Measurements from ENCODE around the gene SPAST. TPM values are rescaled to one million over a fixed set of nuclear protein-coding genes. Genes with fewer than 3 reads are reported as not detected.
"Not testable (repeated sequence)": the region's sequence is repeated elsewhere in the genome, so short reads cannot be mapped to it uniquely, and the experiment has no call there.

SPAST gene
- total RNA-seq, 1 donor from 2014 or later = 15.1 TPM

DNA sequence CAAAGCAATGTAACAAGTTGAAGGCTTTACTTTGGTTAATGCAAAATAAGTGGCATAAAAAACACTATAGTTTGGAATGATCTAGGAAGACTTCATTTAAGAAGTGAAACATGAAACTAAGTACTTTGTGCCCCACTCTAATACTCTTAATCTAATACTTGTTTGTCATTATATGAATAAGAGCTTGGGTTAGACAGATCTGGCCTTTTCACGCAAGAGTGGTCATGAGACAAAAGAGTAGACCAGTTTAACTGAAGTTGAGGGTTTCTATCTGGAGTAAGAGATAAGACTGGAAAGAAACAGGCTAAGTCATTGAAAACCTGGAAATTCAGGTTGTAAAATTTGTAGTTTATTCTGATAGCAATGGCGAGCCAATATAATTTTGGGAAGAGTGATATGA is 105.2 kb downstream of the SPAST start:
- Histone ChIP-seq H3K9me3 (no peaks in the 10 kb centered on the region), H3K36me3 (peaks cover 29% of the 10 kb centered on the region), H3K27ac (no peak overlapping the region), H3K4me3 (no peak overlapping the region), H3K4me1 (peaks cover 14% of the 10 kb centered on the region), H3K27me3 (no peaks in the 10 kb centered on the region)
- TF ChIP-seq, protein P1, sequence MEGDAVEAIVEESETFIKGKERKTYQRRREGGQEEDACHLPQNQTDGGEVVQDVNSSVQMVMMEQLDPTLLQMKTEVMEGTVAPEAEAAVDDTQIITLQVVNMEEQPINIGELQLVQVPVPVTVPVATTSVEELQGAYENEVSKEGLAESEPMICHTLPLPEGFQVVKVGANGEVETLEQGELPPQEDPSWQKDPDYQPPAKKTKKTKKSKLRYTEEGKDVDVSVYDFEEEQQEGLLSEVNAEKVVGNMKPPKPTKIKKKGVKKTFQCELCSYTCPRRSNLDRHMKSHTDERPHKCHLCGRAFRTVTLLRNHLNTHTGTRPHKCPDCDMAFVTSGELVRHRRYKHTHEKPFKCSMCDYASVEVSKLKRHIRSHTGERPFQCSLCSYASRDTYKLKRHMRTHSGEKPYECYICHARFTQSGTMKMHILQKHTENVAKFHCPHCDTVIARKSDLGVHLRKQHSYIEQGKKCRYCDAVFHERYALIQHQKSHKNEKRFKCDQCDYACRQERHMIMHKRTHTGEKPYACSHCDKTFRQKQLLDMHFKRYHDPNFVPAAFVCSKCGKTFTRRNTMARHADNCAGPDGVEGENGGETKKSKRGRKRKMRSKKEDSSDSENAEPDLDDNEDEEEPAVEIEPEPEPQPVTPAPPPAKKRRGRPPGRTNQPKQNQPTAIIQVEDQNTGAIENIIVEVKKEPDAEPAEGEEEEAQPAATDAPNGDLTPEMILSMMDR (IDR thresholded peaks at IDR 0.05) = no peak
- DNase-seq = no peak
- intact Hi-C loops (cut with DNase I) = no loop called here
- ATAC-seq = no peak

DNA sequence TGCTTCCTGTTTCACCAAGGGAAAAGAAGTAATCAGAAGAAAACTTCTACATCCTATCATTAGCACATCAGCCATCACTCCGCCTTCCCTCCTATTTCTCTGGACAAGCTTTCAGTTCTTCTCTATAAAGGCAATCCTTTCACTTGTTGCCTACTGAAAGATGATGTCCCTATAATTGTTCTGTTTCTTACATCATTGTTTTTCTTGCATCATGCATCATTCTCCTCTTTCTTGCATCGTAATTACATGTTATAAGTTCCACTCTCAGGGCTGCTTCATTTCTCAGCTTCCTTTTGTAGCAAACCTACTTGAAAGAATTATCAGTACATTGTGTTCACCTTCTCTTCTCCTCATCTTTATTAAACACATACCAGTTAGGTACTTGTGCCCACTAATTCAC is 109.5 kb downstream of the SPAST start:
- no peaks in the 10 kb centered on the region for H3K27me3 ChIP-seq
- intact Hi-C loops (cut with DNase I) = no loop called here
- DNase-seq (no peak), ATAC-seq (no peak)
- H3K27ac ChIP-seq = no peak overlapping the region
- H3K36me3 ChIP-seq = peaks cover 56% of the 10 kb centered on the region
- H3K4me1 ChIP-seq = no peaks in the 10 kb centered on the region
- TF ChIP-seq, protein P1 (IDR thresholded peaks at IDR 0.05) = no peak
- no peaks in the 10 kb centered on the region for H3K9me3 ChIP-seq
- no peak overlapping the region for H3K4me3 ChIP-seq

DNA sequence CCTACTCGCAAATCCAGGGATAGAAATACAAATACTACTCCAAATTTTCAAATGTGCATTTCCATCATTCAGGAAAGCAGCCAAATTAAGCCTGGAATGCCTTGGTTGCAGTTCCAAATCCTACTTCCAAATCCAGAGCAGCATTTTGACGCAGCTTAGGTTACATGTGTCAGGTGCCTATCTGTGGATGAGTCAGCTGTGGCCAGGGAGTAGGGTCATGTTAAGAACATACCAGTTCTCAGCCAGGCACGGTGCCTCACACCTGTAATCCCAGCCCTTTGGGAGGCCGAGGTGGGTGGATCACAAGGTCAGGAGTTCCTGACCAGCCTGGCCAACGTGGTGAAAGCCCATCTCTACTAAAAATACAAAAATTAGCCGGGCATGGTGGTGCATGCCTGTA is 119.3 kb downstream of the SPAST start:
- ATAC-seq = no peak

DNA sequence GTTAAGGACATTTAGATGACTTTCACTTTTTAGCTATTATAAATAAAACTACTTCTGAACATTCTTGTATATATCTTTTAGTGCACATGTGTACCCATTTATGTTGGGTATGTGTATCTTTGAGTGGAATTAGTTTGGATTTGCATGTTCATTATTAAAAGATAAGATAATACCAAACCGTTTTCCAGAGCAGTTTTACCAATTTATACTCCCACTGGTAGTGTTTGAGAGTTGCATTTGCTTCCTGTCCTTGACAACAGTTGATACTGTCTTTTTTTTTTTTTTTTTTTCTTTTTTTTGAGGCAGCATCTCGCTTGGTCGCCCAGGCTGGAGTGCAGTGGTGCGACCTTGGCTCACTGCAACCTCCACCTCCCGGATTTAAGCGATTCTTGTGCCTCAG is 125.7 kb downstream of the SPAST start:
- Histone ChIP-seq H3K4me1 (no peaks in the 10 kb centered on the region), H3K27me3 (no peaks in the 10 kb centered on the region), H3K36me3 (peaks cover 67% of the 10 kb centered on the region), H3K9me3 (no peaks in the 10 kb centered on the region), H3K4me3 (no peak overlapping the region), H3K27ac (no peak overlapping the region)
- ATAC-seq (no peak), DNase-seq (no peak)
- intact Hi-C loops (cut with DNase I) = no loop called here
- TF ChIP-seq, protein P1 (IDR thresholded peaks at IDR 0.05) = no peak

More for the DNA sequence above, 119.3 kb downstream of the SPAST start:
- Histone ChIP-seq H3K4me1 (no peaks in the 10 kb centered on the region), H3K27ac (no peak overlapping the region), H3K27me3 (no peaks in the 10 kb centered on the region), H3K4me3 (no peak overlapping the region), H3K9me3 (no peaks in the 10 kb centered on the region), H3K36me3 (peaks cover 69% of the 10 kb centered on the region)
- intact Hi-C loops (cut with DNase I) = no loop called here
- DNase-seq = no peak
- TF ChIP-seq, protein P1 (IDR thresholded peaks at IDR 0.05) = no peak

DNA sequence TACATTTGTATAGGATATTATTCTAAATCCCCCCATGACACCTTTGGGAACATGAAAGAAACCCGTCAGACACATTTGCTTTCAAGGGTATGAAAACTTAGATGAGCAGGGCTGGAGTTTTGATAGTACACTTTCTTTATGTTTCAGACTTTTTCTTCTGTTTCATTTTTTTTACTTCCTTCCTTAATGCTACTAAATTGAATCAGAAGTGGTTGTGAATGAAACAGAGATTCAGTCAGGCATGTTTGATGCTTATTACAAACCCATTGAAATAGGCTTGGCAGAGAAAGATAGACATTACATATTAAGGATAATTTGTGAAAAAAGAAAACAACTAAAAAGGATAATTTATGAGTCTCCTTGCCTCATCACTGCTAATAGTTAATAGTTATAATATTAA is 129.1 kb downstream of the SPAST start:
- DNase-seq (no peak), ATAC-seq (no peak)
- Histone ChIP-seq H3K27me3 (no peaks in the 10 kb centered on the region), H3K9me3 (no peaks in the 10 kb centered on the region), H3K4me3 (no peak overlapping the region), H3K36me3 (peaks cover 54% of the 10 kb centered on the region), H3K4me1 (no peaks in the 10 kb centered on the region), H3K27ac (no peak overlapping the region)
- intact Hi-C loops (cut with DNase I) = no loop called here
- TF ChIP-seq, protein P1 (IDR thresholded peaks at IDR 0.05) = no peak

DNA sequence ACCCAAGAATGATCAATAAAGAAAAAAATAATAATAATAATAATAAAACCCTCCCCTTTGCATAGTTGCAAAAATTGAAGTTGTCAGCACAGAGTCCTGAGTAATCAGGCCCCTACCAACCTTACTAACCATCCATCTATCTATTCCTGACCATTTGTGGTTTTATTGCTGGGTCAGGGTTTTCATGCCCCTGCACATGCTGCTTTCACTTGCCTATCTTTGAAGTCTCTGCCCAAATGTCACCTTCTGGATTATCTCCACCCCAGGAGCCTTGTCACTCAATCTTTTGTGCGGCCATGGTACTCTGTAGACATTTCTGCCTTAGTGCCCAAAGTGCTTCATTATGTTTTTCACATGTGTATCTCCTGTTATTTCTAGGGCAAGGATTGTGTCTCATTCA is 137.5 kb downstream of the SPAST start:
- intact Hi-C loops (cut with DNase I) = no loop called here
- no peaks in the 10 kb centered on the region for H3K4me1 ChIP-seq
- H3K27ac ChIP-seq = no peak overlapping the region
- ATAC-seq = no peak
- peaks cover 70% of the 10 kb centered on the region for H3K36me3 ChIP-seq
- no peak for DNase-seq
- no peak overlapping the region for H3K4me3 ChIP-seq
- TF ChIP-seq, protein P1 (IDR thresholded peaks at IDR 0.05) = no peak
- H3K27me3 ChIP-seq = no peaks in the 10 kb centered on the region
- H3K9me3 ChIP-seq = no peaks in the 10 kb centered on the region

DNA sequence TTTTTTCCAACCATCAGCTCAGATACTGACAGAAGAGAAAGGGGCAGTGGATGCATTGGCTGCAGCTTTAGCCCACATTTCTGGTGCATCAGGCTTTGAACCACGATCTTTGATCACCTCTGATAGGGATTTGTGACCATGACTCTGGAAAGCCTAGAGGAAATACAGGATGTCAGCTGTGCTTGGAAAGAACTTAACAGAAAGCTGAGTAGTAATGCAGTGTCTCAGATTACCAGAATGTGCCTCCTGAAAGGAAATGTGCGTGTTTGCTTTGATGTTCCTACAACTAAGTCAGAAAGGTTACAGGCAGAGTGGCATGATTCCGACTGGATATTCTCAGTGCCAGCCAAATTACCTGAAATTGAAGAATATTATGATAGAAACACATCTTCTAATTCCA is 140.1 kb downstream of the SPAST start:
- H3K9me3 ChIP-seq; ATAC-seq; intact Hi-C loops (cut with DNase I); DNase-seq; H3K4me3 ChIP-seq; H3K27me3 ChIP-seq; H3K4me1 ChIP-seq; H3K27ac ChIP-seq: not testable (repeated sequence)
- H3K36me3 ChIP-seq = peaks cover 52% of the 10 kb centered on the region

All from upper lobe of right lung (tissue), 1 donor.